ENCODE measurements around the gene RPSA.

- no peak for TF ChIP-seq POLR2A (IDR thresholded peaks at IDR 0.05)
- no peak for TF ChIP-seq CTCF (IDR thresholded peaks at IDR 0.05 in 8 of 11, conservative IDR thresholded peaks at IDR 0.05 in 3 of 11)
- no peak for TF ChIP-seq POLR2AphosphoS5 (IDR thresholded peaks at IDR 0.05)
Measured at GRCh38 chr3:39385456-39386090, 20.9 kb upstream of the RPSA start.
